Measurements from ENCODE around the gene SUMF1.

Gene SUMF1

GRCh38 chr3:4466741-4467521 lies at the start of gene SUMF1:
TSS of gene SUMF1 (minus strand) at chr3:4467269. CDS start at chr3:4467245, 24 bp downstream.
- DNase-seq: peak; percentile 87

- DNase-seq: no peak
Observed at GRCh38 chr3:4515916-4516579, 49.0 kb upstream of the SUMF1 start.

GRCh38 chr3:4514916-4515315 lies 47.8 kb upstream of the SUMF1 start:
- DNase-seq: no peak

GRCh38 chr3:4514321-4514720 lies 47.3 kb upstream of the SUMF1 start:
- DNase-seq: no peak

GRCh38 chr3:4512895-4513616 lies 46.0 kb upstream of the SUMF1 start:
- no peak for DNase-seq

- no peak for DNase-seq
Observed at GRCh38 chr3:4511491-4512262, 44.6 kb upstream of the SUMF1 start.

GRCh38 chr3:4509983-4510755 lies 43.1 kb upstream of the SUMF1 start:
- no peak for DNase-seq

- no peak for DNase-seq
Observed at GRCh38 chr3:4509043-4509442, 42.0 kb upstream of the SUMF1 start.

- no peak for DNase-seq
Observed at GRCh38 chr3:4508048-4508981, 41.2 kb upstream of the SUMF1 start.

- no peak for DNase-seq
Observed at GRCh38 chr3:4507024-4507596, 40.0 kb upstream of the SUMF1 start.

- no peak for DNase-seq
Observed at GRCh38 chr3:4506559-4507023, 39.5 kb upstream of the SUMF1 start.

GRCh38 chr3:4505688-4506558 lies 38.9 kb upstream of the SUMF1 start:
- no peak for DNase-seq

- DNase-seq: no peak
Observed at GRCh38 chr3:4504340-4505261, 37.5 kb upstream of the SUMF1 start.

GRCh38 chr3:4503050-4503449 lies 36.0 kb upstream of the SUMF1 start:
- no peak for DNase-seq

GRCh38 chr3:4501927-4502326 lies 34.9 kb upstream of the SUMF1 start:
- no peak for DNase-seq

GRCh38 chr3:4501437-4501836 lies 34.4 kb upstream of the SUMF1 start:
- DNase-seq: no peak

- no peak for DNase-seq
Observed at GRCh38 chr3:4498446-4498845, 31.4 kb upstream of the SUMF1 start.

- DNase-seq: no peak
Observed at GRCh38 chr3:4497843-4498324, 30.8 kb upstream of the SUMF1 start.
